Mammary epithelial cell (primary cell): Measurements from ENCODE around the gene LIN9.

Source experiments
- EZH2 ChIP-seq: IDR thresholded peaks from 2 replicates; pipeline ENCODE4 v1.6.1; 2012; ENCODE audit warnings: low read length, inconsistent platforms, borderline replicate concordance
- TF ChIP-seq, protein P1 (sequence below), 2 donors: IDR thresholded peaks in 1 of 2; conservative IDR thresholded peaks in 1 of 2; 2 replicates each; pipeline ENCODE4 v1.5.1; 2011 to 2012; ENCODE audit warnings: inconsistent platforms in 2 of 2, low read length in 2 of 2, mild to moderate bottlenecking in 2 of 2, control low read depth in 1 of 2, low read depth in 1 of 2; ENCODE audit not compliant: insufficient read depth in 1 of 2; ENCODE audit errors: extremely low read depth in 1 of 2

DNA sequence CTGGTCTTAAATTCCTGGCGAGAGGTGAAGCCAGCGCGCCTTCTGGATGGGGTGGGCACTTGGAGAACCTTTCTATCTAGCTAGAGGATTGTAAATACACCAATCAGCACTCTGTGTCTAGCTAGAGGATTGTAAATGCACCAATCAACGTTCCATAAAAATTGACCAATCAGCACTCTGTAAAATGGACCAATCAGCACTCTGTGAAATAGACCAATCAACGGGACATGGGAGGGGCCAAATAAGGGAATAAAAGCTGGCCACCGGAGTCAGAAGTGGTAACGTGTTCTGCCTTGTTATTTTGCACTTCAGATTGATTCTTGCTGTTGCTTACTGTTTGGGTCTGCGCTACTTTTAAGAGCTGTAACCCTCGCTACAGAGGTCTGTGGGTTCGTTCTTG lies 12.0 kb upstream of the LIN9 start:
- TF ChIP-seq, protein P1, sequence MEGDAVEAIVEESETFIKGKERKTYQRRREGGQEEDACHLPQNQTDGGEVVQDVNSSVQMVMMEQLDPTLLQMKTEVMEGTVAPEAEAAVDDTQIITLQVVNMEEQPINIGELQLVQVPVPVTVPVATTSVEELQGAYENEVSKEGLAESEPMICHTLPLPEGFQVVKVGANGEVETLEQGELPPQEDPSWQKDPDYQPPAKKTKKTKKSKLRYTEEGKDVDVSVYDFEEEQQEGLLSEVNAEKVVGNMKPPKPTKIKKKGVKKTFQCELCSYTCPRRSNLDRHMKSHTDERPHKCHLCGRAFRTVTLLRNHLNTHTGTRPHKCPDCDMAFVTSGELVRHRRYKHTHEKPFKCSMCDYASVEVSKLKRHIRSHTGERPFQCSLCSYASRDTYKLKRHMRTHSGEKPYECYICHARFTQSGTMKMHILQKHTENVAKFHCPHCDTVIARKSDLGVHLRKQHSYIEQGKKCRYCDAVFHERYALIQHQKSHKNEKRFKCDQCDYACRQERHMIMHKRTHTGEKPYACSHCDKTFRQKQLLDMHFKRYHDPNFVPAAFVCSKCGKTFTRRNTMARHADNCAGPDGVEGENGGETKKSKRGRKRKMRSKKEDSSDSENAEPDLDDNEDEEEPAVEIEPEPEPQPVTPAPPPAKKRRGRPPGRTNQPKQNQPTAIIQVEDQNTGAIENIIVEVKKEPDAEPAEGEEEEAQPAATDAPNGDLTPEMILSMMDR (conservative IDR thresholded peaks at IDR 0.05 in 1 of 2, IDR thresholded peaks at IDR 0.05 in 1 of 2; ENCODE audit: extremely low read depth in 1 of 2, insufficient read depth in 1 of 2, low read depth in 1 of 2, low read length in 2 of 2), result no peak
- TF ChIP-seq EZH2, result no peak
